Memory B cell (primary cell): Measurements from ENCODE around the gene TSPAN7.

Experiments used
- ATAC-seq: fragments of 150-1000 bp; cut with Tn5 transposase; 2 replicates; pipeline ENCODE4 v1.10.0; 2021; ENCODE audit warnings: low read depth, mild to moderate bottlenecking, moderate library complexity
- DNase-seq, 2 donors: peaks; one replicate each; pipeline ENCODE4 v3.0.0; 2022; ENCODE audit warnings: low spot score in 2 of 2
- H3K27ac Mint-ChIP-seq: one replicate; pipeline ENCODE4 v1.8.0; 2022; ENCODE audit warnings: mild to moderate bottlenecking, moderate library complexity, mixed read lengths
- H3K27me3 Mint-ChIP-seq: one replicate; pipeline ENCODE4 v1.8.0; 2022; ENCODE audit warnings: mixed read lengths
- H3K36me3 Mint-ChIP-seq: one replicate; pipeline ENCODE4 v1.8.0; 2022; ENCODE audit warnings: mild to moderate bottlenecking, mixed read lengths
- H3K4me1 Mint-ChIP-seq: one replicate; pipeline ENCODE4 v1.8.0; 2022; ENCODE audit warnings: mixed read lengths
- H3K4me3 Mint-ChIP-seq: one replicate; pipeline ENCODE4 v1.8.0; 2022; ENCODE audit warnings: mild to moderate bottlenecking, moderate library complexity, mixed read lengths
- H3K9me3 Mint-ChIP-seq: one replicate; pipeline ENCODE4 v1.8.0; 2022; ENCODE audit warnings: mixed read lengths

Gene TSPAN7

GRCh38 chrX:38704146-38704882 is 143.0 kb downstream of the TSPAN7 start:
- Mint-ChIP-seq H3K4me3 (no peak overlapping the region), H3K36me3 (no peaks in the 10 kb centered on the region), H3K27ac (no peak overlapping the region), H3K27me3 (peaks cover 3% of the 10 kb centered on the region), H3K4me1 (no peaks in the 10 kb centered on the region), H3K9me3 (no peaks in the 10 kb centered on the region)
- ATAC-seq (no peak), DNase-seq (no peak)

GRCh38 chrX:38717871-38718270 is 156.5 kb downstream of the TSPAN7 start:
- peaks cover 4% of the 10 kb centered on the region for H3K4me1 Mint-ChIP-seq
- H3K27me3 Mint-ChIP-seq = peaks cover 12% of the 10 kb centered on the region
- no peaks in the 10 kb centered on the region for H3K36me3 Mint-ChIP-seq
- H3K4me3 Mint-ChIP-seq = no peak overlapping the region
- H3K9me3 Mint-ChIP-seq = no peaks in the 10 kb centered on the region
- no peak for ATAC-seq
- no peak for DNase-seq
- H3K27ac Mint-ChIP-seq = no peak overlapping the region

- H3K4me1 Mint-ChIP-seq = peaks cover 4% of the 10 kb centered on the region
- H3K27me3 Mint-ChIP-seq = peaks cover 12% of the 10 kb centered on the region
- H3K36me3 Mint-ChIP-seq = no peaks in the 10 kb centered on the region
- H3K27ac Mint-ChIP-seq = no peak overlapping the region
- no peak overlapping the region for H3K4me3 Mint-ChIP-seq
- DNase-seq (no peak), ATAC-seq (no peak)
- no peaks in the 10 kb centered on the region for H3K9me3 Mint-ChIP-seq
Measured at GRCh38 chrX:38718311-38718710, 157.0 kb downstream of the TSPAN7 start.

GRCh38 chrX:38726612-38727011 is 165.3 kb downstream of the TSPAN7 start:
- Mint-ChIP-seq H3K27me3 (no peaks in the 10 kb centered on the region), H3K36me3 (no peaks in the 10 kb centered on the region), H3K4me1 (peaks cover under 1% of the 10 kb centered on the region)

GRCh38 chrX:38727668-38728067 is 166.3 kb downstream of the TSPAN7 start:
- Mint-ChIP-seq H3K36me3 (no peaks in the 10 kb centered on the region), H3K4me1 (no peaks in the 10 kb centered on the region), H3K27ac (no peak overlapping the region), H3K4me3 (no peak overlapping the region), H3K27me3 (no peaks in the 10 kb centered on the region), H3K9me3 (no peaks in the 10 kb centered on the region)
- DNase-seq (no peak), ATAC-seq (no peak)

More at GRCh38 chrX:38726612-38727011, 165.3 kb downstream of the TSPAN7 start:
- Mint-ChIP-seq H3K9me3 (no peaks in the 10 kb centered on the region), H3K4me3 (no peak overlapping the region), H3K27ac (no peak overlapping the region)
- no peak for DNase-seq
- no peak for ATAC-seq

- H3K27ac Mint-ChIP-seq = no peak overlapping the region
- H3K4me3 Mint-ChIP-seq = no peak overlapping the region
- H3K9me3 Mint-ChIP-seq = no peaks in the 10 kb centered on the region
- no peaks in the 10 kb centered on the region for H3K4me1 Mint-ChIP-seq
- ATAC-seq = no peak
- DNase-seq = no peak
- H3K36me3 Mint-ChIP-seq = no peaks in the 10 kb centered on the region
- no peaks in the 10 kb centered on the region for H3K27me3 Mint-ChIP-seq
Measured at GRCh38 chrX:38732866-38733265, 171.5 kb downstream of the TSPAN7 start.
